D341Med (cell line): ENCODE data around the gene SLC7A8.
"Not testable (repeated sequence)": the region's sequence is repeated elsewhere in the genome, so short reads cannot be mapped to it uniquely, and the experiment has no call there.

ENCODE experiments used
- DNase-seq: peaks from one replicate; pipeline ENCODE4 v3.0.0; 2012; ENCODE audit warnings: low spot score

Gene SLC7A8

DNA sequence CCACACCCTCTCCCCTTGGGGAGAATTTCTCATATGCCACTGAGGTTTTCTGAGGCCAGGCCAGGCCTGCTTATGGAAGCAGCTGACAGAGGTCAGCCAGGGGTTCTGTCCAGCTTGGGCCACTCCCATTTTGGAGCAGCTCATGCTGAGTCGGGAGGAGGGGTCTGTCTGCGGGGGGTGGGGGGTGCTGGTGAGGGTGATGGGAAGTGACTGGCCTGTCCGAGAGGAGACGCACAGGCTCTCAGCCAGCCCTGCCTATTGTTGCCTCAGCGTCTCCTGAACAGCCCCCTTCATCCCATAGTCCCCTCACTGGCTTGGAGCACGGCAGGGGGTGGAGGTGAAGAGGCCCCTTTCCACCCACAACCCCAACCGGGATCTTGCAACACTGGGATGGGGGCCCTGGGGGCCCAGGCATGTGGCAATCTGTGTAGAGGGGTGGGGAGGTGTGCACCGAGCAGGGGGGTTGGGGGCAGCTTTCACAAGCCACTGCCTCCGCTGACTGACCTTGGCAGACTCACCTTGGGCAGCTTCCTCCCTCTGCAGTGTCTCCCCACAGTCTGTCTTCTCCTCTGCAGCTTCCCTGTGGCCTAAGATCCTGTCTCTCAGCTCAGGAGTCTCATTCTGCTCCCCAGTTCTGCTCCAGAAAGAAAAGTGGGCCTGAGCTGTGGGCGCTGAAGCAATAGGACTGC is 69.9 kb downstream of the SLC7A8 start:
- DNase-seq: no peak

DNA sequence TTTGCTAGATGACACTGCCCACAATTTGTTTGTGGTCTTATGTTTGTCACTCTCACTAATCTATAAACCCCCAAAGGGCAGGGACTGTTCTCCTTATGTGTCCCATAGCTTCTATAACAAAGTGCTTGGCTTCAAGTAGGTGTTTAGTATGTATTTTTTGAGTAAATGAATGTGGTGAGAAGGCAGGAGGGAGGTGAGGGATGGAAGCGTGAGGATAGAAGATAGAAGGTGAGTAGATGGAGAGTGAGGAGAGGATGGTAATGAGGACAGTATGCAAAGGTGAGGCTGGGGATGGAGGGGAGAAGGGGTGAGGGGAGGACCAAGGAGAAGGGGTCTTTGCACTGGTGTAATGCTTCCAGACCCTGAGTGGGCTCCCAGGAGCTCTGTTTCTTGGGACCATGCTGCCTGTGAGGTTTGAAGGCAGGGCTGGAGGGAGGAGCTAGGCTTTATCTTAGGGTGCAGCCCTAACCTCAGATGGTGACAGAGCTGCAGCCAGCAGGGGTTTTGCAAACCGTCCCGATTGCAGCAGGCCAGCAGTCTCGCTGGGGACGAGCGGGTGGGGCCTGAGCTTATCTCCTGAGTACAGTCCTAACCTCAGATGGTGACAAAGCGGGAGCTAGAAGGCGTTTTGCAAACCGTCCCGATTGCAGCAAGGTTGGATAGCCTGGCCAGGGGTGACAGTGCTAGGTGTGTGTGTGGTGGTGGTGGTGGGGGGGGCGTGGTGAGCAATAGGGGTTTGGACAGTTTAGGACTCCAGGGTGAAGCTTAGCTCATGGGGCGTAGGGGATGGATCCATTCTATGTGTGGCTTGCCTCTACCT is 70.9 kb downstream of the SLC7A8 start:
- DNase-seq: no peak

DNA sequence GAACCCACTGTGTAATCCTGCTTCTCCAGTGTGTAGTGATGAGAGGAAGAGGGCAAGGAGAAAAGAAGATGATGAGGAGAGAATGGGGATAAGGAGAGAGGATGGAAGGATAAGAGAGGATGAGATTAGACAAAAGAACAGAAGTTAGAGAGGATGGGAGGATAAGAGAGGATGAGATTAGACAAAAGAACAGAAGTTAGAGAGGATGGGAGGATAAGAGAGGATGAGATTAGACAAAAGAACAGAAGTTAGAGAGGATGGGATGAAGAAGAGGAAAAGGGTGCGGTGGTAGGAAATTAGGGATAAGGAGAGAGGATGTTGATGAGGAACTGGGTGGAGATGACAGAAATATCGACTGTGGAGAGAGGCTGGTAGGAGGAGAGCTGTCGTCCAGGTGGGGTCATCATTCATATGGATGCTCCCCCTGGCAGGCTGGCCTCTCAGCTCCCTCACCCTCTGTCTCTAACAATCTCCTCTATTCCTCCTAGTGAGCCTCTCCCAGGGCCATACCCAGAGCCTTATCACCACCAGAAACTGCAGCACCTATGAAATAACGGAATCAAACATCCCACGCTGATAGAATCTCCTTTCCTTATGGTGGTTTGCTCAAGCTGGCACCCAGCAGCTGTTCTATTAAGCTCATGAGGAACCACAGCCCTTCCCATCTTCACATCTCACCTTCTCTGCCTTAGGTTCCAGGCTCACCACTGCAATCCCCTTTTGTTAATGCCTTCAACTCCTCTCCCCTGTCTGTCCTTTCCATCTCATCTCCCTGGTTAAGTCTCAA is 72.7 kb downstream of the SLC7A8 start:
- DNase-seq: no peak

DNA sequence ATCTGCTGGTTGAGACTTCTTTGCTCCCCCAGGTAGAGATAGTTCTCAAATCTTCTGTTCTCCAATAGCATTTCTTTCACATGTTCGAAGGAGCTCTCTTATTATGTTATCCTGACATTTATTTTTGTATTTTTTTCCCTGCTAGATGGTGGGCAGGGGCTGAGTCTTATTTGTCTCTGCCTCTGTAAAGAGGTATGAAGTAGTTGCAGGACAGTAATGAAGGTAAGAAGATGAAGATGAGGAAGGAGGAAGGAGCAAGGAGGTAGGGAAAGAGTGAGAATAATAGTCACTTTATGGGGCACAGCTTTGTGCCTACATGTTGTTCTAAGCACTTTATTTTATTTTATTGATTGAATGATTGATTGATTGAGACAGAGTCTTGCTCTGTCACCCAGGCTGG is 73.7 kb downstream of the SLC7A8 start:
- no peak for DNase-seq

DNA sequence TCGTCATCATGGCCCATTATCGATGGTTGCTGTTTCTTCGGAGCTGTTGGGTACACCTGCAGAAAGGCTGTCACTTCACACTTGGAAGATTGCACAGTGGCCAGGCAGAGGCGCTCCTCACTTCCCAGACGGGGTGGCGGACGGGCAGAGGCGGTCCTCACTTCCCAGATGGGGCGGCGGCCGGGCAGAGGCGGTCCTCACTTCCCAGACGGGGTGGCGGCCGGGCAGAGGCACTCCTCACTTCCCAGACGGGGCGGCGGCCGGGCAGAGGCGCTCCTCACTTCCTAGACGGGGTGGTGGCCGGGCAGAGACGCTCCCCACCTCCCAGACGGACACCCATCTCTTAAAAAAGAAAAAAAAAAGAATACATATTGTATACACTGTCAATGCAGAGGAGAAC is 75.3 kb downstream of the SLC7A8 start:
- DNase-seq: not testable (repeated sequence)

DNA sequence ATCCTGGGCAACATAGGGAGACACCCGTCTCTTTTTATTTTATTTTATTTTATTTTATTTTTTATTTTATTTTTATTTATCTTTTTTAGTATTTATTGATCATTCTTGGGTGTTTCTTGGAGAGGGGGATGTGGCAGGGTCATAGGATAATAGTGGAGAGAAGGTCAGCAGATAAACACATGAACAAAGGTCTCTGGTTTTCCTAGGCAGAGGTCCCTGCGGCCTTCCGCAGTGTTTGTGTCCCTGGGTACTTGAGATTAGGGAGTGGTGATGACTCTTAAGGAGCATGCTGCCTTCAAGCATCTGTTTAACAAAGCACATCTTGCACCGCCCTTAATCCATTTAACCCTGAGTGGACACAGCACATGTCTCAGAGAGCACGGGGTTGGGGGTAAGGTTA is 75.8 kb downstream of the SLC7A8 start:
- not testable (repeated sequence) for DNase-seq

DNA sequence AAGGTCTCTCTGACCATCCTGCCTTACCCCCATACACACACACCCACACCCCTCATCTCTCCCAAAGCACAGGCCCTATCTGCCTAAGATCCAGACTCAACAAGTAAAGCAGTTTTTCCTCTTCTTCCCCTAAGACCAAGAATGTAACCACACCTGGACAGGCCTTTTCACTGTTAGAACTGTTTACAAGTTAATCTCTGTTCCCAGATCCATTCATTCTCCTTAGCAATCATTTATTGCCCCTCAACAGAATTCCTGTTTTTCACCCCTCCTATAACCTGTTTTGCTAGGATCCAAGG is 76.8 kb downstream of the SLC7A8 start:
- DNase-seq: no peak

DNA sequence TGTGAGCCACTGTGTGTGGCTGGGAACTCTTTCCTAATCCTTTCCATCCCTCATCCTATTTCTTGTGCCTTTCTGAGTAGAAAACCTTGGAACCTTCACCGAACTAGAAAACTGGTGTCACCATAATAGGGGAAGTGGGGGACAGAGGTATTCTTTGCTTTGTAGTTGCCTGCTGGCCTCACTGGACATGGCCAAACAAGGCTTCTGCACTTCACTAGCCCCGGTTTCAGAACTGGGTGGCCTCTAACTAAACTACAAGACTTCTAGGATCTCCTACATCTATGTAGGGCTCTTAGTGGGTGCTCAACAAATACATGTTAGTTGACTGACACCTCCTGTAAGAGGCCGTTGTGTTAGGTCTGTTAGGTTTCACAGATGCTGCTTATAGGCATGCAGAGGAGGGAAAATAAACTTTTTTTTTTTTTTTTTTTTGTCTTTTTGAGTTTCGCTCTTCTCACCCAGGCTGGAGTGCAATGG is 78.1 kb downstream of the SLC7A8 start:
- DNase-seq: no peak

DNA sequence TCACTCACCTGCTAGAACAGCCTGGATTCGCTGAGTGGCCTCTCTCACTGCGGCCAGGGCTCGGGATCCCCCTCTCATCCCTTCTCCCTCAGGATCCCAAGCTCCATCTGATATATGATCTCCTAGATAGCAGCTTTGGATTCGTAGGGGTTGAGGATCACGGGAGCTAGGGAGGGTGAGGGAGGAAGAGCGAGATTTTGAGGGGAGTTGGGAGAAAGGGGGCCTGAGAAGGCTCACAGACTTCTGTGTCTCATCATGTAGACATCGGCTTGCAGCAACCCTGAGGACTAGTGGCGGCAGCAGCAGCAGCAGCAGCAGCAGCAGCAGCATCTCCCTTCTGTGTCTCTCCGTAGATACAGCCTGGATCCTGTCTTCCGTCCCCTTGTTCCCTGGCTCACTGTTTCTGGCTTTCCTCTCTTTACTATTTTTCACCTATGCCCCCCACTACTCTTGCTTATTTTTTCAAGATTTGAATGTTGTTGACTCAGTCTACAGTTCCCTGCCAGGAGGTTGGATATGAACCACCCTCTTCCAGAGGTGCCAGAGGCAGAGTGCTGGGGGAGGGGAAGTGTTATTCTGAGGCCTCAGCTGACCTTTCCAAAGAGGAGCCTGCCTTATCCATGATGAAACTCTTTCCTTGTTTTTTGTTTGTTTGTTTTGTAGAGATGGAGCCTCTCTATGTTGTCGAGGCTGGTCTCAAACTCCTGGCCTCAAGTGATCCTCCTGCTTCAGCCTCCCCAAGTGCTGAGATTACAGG is 78.7 kb downstream of the SLC7A8 start, which contains the start of gene CIROP:
TSS of gene CIROP (minus strand) at position 399 of the 757 bp plus-strand sequence. CDS start at position 330, 69 bp downstream.
- no peak for DNase-seq

DNA sequence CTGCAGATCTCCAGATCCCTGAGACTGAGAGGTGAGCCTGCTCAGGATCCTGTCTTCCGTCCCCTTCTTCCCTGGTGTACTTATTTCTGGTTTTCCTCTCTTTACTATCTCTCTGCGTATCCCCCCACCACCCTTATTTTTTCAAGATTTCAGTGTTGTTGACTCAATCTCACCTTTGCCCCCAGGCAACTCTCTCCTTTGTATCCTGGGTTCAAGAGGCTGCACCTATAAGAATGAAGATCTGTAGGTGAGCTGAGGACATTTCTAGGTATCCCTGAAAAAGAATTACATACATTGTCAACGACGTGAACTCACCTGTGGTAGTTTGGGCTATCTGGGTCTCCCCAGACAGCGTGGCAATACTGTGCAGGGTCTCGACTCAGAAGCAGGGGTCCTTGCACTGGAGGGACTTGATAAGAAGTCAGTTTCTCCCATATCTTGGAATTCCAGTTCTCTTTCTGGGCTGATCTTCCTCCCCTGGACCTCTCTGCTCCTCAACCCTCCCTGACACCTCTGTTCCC is 79.3 kb downstream of the SLC7A8 start:
- DNase-seq: no peak

DNA sequence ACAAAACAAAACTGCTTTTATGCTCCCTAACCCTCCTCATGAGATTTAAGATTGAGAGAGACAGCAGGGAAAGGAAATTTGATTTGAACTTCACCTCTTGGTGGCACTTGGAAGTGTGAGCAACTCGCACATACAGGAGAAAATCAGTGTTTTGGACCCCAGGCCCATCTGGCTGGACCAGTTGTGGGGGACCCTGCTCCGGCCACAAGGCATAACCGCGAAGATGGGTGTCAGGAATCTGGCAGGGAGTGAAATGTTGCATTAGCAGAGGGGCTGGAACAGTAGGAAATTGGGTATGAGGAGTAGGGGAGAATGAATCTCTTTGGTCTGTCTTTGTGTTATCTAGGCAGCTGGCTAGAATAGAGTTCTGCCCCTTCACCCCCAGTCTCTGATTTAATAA is 79.9 kb downstream of the SLC7A8 start:
- no peak for DNase-seq

DNA sequence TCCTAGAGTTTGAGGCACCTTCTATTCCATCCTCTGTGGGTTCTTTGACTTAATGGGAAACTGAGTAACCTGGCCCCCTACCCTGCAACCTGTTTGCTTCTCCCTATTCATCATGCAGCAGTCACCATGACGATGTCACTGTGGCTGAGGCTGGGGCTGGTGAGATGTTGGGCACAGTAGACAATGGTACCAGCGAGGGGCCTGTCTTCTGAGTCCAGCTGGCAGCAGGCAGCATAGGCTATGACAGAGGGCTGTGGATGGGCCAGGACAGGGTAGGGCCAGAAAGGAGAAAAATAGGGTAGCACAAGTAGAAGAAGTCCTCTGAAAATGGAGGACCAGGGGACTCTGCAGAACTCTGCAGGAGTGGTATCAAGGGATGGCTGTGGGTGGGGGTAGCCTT is 80.7 kb downstream of the SLC7A8 start:
- no peak for DNase-seq

DNA sequence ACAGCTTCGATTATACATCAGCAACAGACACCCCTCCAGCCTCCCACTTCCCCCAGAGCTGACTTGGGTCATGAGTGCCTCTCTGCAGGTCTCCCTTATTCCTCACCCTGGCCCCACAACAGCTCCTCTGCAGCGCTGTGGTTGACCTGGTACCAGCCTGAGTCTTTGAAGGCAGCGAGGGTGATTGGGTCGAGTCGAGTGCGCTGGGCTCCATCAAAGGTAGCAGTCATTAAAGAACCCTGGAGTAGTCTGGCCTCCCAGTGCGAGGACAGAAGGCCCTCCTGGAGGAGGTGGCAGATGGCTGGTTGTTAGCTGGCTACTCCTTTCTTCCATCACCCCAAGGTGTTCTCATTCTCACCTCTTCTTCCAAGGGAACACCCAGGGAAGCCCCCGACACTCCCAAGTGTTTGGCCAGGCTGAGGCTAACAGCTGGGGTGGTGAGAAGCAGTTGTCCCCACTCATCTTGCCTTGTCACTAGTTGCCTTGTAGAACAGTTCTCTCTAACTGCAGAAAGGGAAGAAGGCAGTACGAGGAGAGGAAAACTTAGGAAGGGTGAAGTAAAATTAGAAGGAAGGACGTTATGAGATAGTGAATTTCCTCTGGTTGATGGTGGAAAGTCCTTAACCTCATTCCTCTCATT is 81.4 kb downstream of the SLC7A8 start:
- DNase-seq: no peak

DNA sequence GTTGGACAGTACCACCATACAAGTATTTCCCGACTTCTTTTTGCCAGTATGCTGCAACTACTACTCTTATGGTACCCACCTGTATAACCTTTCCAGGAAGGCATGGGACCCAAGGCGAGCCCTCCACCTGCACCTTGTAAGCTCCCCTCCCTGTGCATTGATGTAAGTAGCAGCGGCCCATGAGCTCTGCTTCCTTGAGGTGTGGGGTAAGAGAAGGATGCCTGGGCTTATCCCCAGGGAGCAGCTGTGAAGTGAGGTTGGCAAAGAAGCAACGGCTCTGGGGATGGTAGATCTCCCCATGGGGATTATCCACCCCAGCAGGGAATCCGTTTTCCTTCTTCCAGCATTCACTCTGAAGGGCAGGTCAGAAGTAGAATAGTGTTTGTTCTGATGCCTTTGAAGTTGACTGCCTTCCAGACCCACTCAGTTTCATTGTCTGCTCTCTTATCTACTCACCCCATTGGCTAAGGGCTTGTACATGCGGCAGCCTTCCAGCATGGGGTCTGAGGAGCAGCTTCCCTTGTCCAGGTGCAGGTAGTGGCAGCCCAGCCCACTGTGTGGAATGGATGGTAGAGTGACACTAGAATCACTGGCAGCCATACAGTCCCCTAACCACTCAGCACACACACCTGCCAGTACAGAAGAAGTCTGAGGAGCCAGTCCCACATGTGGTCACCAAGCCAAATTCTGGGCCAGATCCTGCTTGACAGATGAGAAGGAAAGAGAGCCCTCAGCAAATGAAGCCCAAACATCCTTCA is 82.1 kb downstream of the SLC7A8 start:
- DNase-seq: peak; percentile 79

DNA sequence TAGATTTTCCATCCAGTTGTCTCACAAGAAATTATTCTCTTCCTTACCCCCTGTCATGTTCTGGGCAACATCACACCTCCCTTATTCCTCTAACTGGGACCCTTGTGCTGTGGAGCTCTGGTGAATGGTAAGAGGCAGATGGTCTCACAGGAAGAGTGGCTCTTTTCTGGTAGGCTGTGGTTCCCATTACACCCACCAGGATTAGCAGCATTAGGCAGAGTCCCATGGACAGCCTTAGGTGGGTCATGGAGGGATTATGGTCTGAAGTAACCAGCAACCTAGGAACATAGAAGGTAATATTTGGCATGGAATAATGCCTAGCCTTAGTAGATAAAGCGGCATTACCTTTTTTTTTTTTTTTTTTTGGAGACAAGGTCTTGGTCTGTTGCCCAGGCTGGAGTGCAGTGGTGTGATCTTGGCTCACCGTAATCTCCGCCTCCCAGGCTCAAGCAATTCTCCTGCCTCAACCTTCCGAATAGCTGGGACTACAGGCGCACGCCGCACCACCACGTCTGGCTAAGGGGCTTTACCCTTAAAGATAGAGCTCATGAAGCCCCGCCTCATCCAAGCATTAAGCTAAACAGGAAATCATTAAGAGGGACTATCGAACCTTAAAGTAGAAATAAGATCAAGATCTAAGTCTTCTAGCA is 84.1 kb downstream of the SLC7A8 start:
- DNase-seq: no peak

DNA sequence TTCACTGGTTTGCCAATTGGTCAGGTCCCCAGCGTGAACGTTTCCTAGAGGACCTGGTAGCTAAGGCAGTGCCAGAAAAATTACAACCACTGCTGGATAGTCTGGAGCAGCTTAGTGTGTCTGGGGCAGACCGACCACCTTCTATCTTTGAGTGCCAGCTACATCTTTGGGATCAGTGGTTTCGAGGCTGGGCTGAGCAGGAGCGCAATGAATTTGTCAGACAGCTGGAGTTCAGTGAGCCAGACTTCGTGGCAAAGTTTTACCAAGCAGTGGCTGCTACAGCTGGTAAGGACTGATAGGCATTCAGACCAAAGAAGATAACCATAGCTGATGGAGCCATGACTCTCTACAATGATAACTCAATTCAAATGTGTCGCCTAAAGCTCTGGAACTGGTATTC is 85.7 kb downstream of the SLC7A8 start:
- DNase-seq: no peak

DNA sequence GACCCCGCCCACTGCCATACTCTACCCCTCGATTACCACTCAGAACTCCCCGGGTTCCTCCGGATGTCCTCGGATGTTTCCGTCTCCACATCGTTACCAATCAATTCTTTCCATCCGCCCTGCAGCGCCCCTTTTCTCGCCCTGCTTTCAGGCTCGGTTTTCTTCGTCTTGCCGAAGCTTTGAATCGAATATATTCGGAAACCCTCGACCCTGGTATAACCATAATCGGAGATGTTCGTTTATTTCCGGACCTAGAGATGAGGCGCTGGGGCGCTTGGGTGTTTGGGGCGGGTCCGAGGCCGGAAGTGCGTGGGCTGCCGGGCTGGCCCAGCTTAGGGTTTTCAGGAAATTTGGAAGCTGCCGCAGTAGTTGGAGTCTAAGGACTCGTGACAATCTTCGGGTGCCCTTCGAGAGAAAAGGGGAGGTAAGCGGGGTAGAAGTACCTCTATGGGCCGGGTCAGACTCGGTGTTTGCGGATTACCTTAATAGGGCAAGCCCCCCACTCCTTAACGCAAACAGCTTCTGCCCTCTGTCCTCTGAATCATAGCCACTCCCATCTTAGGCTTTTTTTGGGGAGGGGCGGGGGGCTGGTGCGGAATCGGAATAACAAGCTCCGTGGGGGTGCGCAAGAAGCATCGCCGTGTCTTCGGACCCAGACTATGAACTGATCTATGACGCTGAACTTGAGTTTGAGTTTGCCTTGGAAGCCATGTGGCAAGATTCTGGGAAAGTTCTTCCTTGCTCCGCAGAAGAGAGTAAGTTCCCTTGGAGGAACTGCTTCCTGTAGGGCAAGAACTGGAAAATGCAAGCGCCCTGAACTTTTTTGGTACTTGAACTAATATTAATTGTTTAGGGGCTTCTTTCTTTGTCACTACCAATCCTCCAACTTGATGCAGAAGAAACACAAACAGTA is 88.0 kb downstream of the SLC7A8 start, which contains the start of gene C14orf119:
TSS of gene C14orf119 (plus strand) at position 310 of the 913 bp plus-strand sequence. CDS start 2,154 bp downstream, outside the sequence.
- peak; percentile 96 for DNase-seq

DNA sequence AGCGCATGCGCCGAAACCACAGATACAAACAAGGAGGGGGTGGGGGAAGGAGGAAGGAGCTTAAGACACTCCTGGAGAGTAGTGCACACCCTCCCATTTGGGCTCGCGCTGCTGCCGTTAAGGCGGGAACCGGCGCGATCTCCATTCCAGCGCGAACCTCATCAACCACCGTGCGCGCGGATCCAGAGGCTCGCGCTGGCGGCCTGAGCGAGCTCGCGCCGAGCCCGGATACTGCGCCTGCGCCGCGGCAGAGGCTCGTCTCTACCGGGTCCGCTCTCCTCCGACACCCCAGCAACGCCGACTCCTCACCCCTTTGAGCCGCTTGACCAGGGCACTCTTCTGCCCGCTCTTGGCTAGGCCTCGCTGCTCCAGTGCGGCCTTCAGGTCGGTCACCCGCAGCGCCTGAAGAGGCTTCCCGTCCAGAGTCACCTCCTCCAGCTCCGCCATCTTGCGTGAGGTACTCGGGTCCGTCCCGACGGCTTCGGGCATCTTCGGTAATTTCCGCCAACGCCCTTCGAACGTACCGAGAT is 88.7 kb downstream of the SLC7A8 start, which contains the start of gene ACIN1:
TSS of gene ACIN1 (minus strand) at position 471 of the 530 bp plus-strand sequence. CDS start at position 447, 24 bp downstream.
- DNase-seq: peak; percentile 88
